ENCODE data around the gene AP1G1.

AP1G1 gene

DNA sequence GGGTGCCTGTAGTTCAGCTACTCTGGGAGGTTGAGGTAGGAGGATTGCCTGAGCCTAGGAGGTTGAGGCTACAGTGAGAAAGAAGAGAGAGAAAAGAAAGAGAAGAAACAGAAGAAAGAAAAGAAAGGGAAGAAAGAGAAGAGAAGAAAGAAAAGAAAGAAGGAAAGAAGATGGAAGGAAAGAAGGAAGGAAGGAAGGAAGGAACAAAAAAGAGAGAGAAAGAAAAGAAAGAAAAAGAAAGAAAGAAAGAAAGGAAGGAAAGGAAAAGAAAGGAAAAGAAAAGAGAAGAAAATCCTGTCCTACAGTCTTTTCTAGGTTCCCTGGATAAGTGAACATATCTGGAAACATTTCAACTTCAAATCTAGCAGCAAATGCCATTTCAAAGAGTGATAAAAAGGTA is 54.5 kb downstream of the AP1G1 start:
- DNase-seq (ENCODE audit: low spot score): no peak

DNA sequence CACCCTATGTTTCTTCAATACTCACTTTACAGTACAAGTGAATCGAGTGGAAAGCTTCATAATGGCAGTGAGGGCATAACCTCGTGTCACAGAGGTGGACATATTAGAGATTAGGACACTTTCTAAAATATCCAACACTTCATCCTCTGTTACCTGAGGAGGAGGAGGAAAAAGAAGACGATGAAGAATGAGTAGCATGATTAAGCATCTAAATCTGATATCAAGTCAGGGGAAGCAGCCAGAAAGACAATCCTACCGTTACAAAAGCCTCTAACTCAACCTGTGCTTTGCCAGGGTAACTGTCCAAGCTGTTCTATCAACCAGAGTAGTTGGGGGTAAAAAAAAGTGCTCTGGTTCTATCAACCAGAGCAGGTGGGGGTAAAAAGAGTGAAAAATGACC is 60.4 kb downstream of the AP1G1 start:
- no peak for DNase-seq (ENCODE audit: low spot score)

DNA sequence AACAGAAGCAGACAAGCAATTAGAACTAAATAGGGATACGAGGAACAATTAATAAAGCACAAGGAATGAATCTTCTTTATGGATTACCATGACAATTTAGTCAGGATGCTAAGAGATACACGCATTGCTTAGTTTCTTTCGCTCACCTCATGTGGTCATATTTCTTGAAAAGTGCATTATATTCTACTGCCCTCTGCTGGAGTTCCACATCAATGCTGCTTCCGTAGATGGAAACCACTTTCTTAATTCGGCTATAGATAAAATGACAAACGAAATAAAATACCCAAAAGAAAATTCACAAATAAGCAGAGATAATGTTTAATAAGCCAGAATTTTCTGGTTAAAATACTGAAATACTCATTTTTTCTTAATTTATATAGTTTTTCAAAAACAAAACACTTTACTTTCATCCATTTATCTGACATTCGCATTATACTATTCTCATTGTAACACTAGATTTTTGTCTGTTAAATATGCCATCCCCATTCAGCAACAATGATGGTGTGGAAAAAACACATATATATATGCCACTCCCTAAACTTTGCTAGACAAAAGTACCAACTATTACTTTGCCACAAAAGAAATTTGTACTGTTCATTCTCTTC is 62.1 kb downstream of the AP1G1 start:
- peak; percentile 41 for DNase-seq (ENCODE audit: low spot score)

DNA sequence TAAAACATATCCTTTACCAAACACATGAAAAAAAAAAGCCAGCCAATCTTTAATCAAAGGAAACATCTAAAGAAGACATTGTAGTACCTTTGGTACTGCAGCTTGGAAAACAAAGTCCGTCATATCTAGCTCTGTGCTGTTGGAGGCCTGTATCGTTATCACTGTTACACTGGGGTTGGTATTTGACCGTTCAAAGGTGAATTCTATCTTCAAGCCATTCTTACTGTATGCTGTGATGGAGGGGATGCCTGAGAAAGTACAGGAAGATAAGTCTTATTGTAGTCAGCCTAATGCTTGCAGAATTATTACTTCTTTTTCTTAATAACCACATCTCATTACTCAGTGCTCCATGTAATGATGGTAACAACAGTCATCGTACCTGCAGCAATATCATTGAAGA is 69.8 kb downstream of the AP1G1 start:
- DNase-seq (ENCODE audit: low spot score): no peak

DNA sequence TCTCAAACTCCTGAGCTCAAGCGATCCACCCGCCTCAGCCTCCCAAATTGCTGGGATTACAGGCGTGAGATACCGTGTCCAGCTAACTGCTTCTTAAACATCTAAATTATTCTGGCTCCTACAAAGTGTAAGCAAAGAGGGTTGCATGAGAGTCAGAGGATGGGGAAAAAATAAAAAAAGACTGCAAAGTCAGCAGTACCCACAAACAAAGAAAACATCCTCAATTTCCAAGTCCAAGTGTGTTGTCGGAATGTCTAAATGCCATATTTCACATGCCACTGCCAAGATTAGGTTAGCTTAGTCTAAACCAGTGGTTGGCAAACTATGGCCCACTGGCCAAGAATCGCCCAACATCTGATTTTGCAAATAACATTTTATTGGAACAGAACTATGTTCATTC is 71.1 kb downstream of the AP1G1 start:
- DNase-seq (ENCODE audit: low spot score): no peak

DNA sequence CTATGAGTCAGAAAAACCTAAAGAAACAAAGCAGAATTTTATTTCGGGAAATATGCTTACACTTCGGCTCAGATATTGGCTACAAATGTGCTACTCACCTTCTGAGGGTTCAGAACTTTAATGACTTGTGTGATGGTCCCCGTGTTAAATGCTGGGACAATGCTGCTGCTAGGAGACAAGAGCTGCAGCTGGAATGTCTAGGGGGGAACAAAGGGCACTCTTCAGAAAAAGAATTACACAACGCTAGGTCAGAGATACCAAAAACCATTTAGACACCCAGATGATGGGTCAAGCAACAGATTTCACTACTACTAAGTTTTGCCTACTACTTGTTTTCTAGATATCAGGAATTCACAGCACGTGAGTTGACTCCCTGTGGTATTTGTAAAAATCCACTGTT is 74.1 kb downstream of the AP1G1 start:
- DNase-seq (ENCODE audit: low spot score): no peak

DNA sequence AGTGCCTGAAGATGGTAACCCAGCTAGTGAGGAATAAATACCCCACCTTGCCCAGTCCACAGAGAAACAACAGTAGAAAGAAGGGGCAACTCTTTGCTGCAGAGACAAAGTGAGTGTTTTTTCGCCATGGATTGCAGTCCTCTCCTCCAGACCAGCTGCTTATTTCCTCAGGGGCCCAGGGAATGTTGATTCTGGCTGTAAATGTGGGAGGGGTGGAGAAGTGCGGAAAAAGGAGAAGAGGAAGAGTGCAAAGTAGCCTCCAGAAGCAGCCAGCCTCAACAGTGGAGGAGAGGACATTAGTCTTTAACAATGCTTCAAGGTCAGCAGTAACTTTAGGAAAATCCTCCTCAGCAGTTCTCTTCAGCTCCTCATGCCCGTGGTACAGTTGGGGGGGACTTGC is 76.0 kb downstream of the AP1G1 start:
- no peak for DNase-seq (ENCODE audit: low spot score)

DNA sequence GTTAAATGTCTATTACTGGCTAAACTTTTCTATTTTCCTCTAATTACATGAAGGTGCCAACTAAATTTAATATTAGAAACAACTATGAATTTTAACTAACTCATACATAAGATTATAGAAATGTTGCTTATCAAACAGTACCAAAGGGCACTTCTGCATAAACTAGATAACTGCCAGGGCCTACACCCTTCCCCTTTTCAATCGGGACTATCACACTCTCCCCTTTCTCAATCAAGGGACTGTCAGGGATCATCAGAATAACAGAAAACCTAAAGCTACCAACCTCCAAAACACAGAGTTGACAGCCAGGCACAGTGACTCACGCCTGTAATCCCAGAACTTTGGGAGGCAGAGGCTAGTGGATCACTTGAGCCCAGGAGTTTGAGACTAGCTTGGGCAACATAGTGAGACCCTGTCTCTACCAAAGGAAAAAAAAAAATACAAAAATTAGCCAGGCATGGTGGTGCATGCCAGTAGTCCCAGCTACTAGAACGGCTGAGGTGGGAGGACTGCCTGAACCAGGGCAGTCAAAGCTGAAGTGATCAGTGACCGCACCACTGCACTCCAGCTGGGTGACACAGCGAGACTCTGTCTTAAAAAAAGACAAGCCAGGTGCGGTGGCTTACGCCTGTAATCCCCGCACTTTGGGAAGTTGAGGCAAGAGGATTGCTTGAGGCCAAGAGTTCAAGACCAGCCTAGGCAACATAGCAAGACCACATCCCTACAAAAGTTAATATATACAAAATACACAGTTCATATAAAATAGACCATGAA is 80.9 kb downstream of the AP1G1 start:
- DNase-seq (ENCODE audit: low spot score): no peak

DNA sequence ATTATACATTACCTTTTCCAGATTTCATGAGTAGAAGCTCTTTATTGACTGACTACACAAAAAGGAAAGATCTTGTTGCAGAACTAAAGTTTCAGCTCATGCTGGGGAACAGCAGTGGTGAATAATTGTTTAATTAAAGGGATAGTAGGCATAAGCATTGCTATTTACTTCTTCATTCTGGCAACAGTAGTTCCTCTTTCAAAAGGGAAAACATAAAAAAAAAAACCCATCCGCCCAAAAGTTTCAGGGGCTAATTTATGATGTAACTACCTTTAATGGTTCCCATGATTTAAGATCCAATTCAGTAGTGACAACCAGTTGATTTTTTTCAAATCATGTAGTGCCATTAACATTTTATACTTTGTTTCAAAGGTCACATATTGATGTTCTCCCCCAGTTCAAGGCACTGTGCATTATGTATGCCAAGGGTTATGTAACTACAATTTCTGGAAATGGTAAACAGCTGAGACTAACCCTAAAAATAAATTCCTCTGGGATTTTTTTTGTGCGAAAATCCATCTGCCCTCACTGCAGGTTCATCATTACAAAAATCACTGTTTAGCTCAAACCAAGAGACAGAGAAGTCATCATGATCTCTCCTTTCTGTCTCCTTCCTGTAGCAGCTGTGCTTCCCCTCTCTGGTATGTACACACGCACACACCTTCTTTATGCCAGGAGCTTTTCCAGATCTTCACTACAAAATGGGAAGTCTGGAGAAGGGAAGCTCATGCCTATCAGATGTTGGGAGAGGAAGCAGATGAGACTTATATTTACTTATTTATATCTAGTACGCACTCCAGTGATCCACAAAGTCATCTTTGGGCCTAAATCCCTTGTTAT is 81.9 kb downstream of the AP1G1 start:
- no peak for DNase-seq (ENCODE audit: low spot score)

DNA sequence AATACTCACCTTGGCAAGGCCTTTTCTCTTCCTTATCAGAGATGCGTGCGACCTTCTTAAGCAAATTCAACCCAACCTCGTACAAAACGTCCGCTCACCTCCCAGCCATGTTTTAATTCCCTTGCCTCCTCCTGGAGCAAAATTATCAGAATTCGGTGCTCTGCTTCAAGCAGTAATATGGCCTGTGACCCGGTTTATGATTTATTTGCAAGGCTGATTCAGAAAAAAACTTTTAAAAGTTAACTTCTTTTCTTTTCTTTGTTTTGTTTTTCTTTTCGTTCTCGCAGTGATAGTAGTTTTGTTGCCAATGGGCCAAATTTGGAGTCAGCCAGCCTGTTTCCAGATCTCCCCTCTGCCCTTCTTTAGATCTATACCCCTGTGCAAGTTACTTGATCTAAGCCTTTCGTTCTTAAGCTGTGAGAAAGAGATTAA is 84.3 kb downstream of the AP1G1 start, which contains the start of gene PHLPP2:
Gene PHLPP2 (minus strand): TSS at position 382 of the 432 bp plus-strand sequence. CDS start 9,906 bp downstream, outside the sequence.
- no peak for DNase-seq (ENCODE audit: low spot score)

DNA sequence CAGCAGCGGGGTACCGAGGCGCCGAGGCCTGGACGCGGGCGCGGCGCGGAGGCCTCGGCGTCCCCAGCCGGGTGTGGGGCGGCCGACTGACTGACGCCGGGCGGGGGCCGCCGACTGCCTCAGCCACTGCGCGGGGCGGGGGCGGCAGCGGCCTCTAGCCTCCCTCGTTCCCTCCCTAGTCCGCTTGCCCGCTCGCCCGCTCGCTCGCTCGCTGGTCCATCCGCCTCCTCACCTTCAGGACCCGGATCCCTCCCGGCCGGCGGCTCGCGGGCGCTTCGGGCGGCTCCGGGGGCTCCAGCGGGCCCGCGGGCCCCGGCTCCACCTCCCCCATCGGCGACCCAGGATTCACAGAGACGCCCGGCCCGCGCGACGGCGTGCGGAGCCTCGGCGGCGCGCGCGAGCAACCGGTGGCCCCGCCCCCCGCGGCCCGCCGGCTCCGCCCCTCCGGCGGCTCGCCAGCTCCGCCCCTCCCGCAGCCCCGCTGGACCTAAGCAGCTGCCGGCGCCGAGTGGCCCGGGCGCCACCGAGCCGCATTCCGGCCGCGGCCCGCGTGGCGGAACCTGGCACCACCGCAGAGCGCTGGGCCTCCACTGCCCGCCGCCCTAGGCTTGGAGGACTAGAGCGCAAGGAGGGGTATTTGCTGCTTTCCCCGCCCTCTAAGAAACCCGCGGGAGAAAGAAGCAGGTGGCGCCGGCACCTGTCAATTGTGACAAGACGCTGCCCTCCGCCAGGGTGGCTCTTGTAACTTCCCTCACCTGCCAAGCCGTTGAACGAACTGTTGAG is 84.9 kb downstream of the AP1G1 start:
- peak; percentile 72 for DNase-seq (ENCODE audit: low spot score)

DNA sequence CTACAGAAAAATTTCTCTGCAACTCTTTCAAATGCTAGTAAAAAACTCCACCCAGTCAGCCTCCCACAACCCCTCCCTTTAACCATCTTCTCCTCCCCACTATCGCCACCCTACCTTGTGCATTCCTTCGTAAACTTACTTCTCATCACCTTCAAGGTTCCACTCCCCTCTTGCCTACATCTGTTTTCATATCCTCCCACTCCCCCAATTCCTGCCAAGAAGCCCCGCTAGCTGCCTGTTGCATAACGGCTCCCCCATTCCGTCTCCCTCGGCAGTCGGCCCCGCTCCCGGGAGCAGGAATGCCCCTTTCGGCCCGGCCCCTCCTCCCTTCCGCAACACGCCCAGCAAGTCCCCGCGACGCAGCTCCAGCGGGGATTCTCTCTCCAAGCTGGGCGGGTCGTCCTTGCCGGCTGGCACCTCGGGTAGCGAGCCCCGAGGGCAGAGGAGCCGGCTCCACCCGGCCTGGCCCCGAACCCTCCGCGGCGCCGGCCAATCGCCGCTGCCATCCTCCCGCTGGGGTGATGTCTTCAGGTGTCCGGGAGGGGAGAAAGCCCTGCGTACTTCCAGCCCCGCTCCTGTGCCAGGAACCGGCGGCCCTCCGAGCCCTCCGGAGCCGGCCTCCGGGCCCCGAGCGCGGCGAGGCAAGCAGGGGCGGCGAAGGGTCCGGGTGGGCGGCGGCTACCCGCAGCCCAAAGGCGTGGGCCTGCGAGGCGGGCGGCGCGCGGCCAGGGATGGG is 85.7 kb downstream of the AP1G1 start:
- DNase-seq (ENCODE audit: low spot score): peak; percentile 48

DNA sequence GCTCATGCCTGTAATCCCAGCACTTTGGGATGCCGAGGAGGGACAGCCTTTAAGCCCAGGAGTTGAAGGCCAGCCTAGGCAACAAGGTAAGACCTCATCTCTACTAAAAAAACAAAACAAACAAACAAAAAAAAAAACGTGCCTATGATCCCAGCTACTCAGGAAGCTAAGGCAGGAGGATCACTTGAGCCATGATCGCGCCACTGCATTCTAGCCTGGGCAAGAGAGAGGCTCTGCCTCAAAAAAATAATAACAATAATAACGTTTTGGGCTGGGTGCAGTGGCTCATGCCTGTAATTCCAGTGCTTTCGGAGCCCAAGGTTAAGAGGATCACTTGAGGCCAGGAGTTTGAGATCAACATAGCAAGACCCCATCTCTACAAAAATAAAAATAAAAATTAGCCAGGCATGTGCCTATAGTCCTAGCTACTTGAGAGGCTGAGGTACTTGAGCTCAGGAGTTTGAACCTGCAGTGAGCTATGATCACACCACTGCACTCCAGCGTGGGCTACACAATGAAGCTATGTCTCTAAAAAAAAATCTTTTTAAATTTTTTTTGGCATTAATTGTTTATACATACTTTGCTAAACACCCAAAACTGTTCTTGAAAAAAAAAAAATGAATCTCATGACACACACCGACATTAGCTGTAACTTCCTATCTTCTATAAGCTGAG is 87.4 kb downstream of the AP1G1 start:
- no peak for DNase-seq (ENCODE audit: low spot score)

DNA sequence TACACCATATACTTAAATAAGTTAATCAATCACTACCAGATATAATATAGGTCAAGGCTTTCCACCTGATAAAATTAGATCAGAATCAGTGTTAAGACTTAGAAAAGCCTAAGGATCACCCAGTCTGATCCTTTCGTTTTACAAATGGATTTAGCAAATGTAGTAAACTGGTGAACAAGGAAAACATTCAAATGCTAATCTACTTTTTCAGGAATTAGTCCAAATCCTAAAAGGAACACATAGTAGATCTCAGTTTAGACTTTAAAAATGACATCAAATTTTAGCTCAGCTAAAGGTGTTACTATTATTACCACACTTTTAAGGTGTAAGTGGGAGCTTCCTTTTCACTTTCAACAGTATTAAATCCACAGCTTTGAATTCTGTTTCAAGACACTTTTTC is 96.1 kb downstream of the AP1G1 start:
- no peak for DNase-seq (ENCODE audit: low spot score)

DNA sequence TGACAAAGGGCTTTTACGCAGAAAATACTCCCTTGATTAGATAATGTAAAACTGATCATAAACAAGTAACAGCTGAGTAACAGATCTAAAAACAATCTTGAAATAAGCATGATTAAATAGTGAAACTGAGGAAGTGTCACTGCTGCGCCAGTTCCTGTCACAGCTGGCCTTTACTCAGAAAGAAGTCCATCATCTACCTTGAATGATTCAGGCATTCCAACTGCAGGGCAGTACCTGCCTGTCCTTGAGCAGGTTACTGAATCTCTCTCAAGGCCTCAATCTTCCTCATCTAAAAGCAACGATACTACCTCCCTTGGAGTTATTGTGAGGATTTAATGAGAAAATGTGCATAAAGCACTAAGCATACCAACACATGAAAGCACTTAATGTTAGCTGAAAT is 96.8 kb downstream of the AP1G1 start:
- peak; percentile 8 for DNase-seq (ENCODE audit: low spot score)

DNA sequence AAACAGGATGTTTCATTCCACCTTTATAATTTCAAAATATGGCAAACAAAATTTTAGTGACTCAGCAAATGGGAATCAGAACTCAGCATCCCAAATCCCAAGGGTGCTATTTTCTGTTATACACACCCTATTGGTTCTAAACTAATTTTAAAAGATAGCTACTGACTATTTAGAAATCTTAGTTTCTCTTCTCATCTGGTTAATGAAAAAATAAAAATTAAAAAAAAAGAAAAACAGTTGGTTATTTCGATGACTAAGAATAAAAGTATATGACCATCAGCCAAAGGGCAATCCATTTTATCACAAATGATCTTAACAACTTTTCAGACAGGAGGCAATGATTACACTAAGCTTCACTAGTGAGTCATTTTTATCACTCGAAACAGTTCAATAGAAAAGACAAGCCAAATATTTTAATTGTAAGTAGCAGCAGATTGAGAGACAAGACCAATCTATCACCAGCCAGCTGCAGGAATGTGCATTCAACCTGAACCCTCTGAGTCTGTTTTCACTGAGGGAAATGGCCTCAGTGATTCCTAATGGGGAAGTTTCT is 99.3 kb downstream of the AP1G1 start:
- peak; percentile 3 for DNase-seq (ENCODE audit: low spot score)

DNA sequence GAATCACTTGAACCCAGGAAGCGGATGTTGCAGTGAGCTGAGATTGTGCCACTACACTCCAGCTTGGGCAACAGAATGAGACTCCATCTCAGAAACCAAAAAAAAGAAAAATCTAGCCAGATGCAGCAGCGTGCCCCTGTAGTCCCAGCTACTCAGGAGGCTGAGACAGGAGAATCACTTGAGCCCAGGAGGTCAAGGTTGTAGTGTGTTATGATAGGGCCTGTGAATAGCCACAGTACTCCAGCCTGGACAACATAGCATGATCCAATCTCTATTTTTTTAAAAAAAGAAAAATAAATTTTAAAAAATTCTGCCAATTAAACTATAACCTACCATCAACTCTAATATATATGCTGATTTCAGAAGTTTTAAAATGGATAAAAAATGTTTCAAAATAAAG is 99.9 kb downstream of the AP1G1 start:
- no peak for DNase-seq (ENCODE audit: low spot score)

DNA sequence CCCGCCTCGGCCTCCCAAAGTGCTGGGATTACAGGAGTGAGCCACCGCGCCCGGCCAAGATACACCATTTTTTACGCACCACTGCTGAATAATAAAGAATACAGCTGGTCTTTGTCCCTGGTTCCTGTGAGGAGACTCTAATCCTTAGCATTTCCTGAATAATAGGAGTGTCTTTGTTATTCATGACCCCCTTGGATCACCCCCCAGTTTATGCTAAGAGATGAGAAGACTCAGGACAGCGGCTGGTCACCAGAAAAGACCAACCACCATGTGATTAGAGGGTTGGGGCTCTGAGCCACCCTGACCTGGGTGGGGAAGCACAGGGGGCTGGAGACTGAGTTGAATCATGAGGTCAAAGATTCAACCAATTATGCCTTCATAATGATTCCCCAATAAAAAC is 101.4 kb downstream of the AP1G1 start:
- no peak for DNase-seq (ENCODE audit: low spot score)

DNA sequence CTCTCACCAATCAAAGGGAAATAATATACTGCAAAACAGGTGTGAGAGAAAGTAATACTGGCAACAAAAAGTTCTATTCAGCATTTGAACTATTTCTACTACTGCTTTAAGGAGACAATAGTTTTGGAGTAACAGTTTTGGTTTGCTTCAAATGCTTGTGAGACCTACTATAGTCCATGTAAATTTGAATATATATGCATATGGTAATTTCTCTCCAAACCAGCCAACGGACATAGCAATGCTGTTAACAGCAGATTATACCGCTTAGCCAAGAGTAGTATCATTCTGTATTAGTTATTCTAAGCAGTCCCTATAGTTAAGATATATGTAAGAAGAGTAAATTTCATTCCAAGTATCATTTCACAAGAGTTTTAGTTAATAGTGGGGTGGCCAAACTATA is 102.6 kb downstream of the AP1G1 start:
- DNase-seq (ENCODE audit: low spot score): no peak

DNA sequence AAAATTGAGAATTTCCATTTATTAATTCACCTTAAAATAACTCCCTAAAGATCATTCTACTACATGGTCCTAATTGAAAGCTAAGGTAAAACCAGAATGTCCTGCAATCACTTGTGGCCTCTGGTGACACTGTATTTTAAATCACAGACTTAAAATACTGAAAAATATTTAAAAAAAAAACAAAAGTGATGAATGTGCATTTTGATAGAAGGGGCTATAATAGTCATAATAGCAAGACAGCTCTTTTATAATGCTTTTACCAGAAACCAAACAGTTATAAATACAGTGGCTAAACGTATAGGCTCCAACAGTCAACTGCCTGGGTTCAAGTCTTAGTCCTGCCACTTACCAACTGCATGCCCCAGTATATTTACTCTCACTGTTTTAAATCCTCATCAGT is 105.3 kb downstream of the AP1G1 start:
- no peak for DNase-seq (ENCODE audit: low spot score)

DNA sequence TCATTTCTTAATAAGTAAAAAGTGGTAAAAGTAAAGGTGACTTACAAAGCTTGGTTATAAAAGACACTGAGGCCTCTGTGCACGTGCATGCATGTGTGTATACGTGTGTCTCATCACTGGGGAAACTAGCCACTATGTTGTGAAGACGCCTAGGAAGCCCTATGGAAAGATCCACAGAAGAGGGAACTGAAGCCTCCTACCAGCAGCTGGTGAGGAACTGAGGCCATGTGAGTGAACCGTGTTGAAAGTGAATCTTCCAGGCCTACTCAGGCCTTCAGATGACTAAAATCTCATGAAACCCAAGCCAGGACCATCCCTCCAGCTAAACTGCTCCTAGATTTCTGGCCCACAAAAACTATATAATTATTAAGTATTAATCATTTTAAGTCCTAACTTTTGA is 107.8 kb downstream of the AP1G1 start:
- no peak for DNase-seq (ENCODE audit: low spot score)

Measured in activated CD4-positive, alpha-beta T cell treated with anti-CD3 and anti-CD28 coated beads, Interleukin-2, Interleukin-4, amounts not matched to agents 100 ng/mL and 50 ng/mL, durations not matched to agents 16 hours and 8 hours (primary cell).